Liver (tissue), 9 donors: ENCODE measurements around the gene PODNL1. TPM values are rescaled to one million over a fixed set of nuclear protein-coding genes. Genes with fewer than 3 reads are reported as not detected.

Experiments
- DNase-seq: peaks from one replicate; pipeline ENCODE4 v3.0.0-alpha.2; 2017; ENCODE audit warnings: low spot score
- H3K27ac ChIP-seq, 2 donors: one replicate each; pipeline ENCODE4 v1.7.0; 2013; ENCODE audit warnings: inconsistent platforms in 2 of 2, low read length in 2 of 2, control low read depth in 1 of 2, low read depth in 1 of 2, mild to moderate bottlenecking in 1 of 2
- H3K27me3 ChIP-seq, 4 donors: one replicate each; pipeline versions ENCODE4 v1.6.1 to v1.7.0; 2013; ENCODE audit warnings: low read length in 3 of 4, inconsistent platforms in 1 of 4, mild to moderate bottlenecking in 1 of 4, moderate library complexity in 1 of 4; ENCODE audit not compliant: control insufficient read depth in 4 of 4, insufficient read depth in 4 of 4
- H3K36me3 ChIP-seq, 4 donors: one replicate each; pipeline versions ENCODE4 v1.6.1 to v1.7.0; 2013; ENCODE audit warnings: low read length in 3 of 4, mild to moderate bottlenecking in 3 of 4, low read depth in 1 of 4, moderate library complexity in 1 of 4; ENCODE audit not compliant: control insufficient read depth in 4 of 4, insufficient read depth in 3 of 4
- H3K4me1 ChIP-seq, 4 donors: one replicate each; pipeline versions ENCODE4 v1.6.1 to v1.7.0; 2013; ENCODE audit warnings: low read length in 3 of 4, mild to moderate bottlenecking in 3 of 4, moderate library complexity in 1 of 4; ENCODE audit not compliant: control insufficient read depth in 4 of 4, insufficient read depth in 4 of 4
- H3K4me3 ChIP-seq, 3 donors: one replicate each; pipeline versions ENCODE4 v1.6.1 to v1.7.0; 2013; ENCODE audit warnings: low read length in 3 of 3, control low read depth in 1 of 3, low read depth in 1 of 3, mild to moderate bottlenecking in 1 of 3
- H3K9ac ChIP-seq, 2 donors: one replicate each; pipeline ENCODE4 v1.7.0; 2013; ENCODE audit warnings: low read length in 2 of 2, mild to moderate bottlenecking in 2 of 2, moderate library complexity in 2 of 2, control low read depth in 1 of 2, low read depth in 1 of 2
- H3K9me3 ChIP-seq, 4 donors: one replicate each; pipeline versions ENCODE4 v1.6.1 to v1.7.0; 2013; ENCODE audit warnings: low read length in 3 of 4; ENCODE audit not compliant: control insufficient read depth in 4 of 4
- EGR1 ChIP-seq, 2 donors: IDR thresholded peaks; 2 replicates each; pipeline ENCODE4 v1.6.1; 2016 to 2018; ENCODE audit warnings: antibody characterized with exemption in 2 of 2, low read depth in 2 of 2
- FOXA1 ChIP-seq: IDR thresholded peaks from 2 replicates; pipeline ENCODE4 v1.6.1; 2016; ENCODE audit warnings: antibody characterized with exemption
- FOXA2 ChIP-seq: IDR thresholded peaks from 2 replicates; pipeline ENCODE4 v1.6.1; 2016; ENCODE audit warnings: antibody characterized with exemption
- HNF4A ChIP-seq, 2 donors: conservative IDR thresholded peaks; 2 replicates each; pipeline ENCODE4 v1.6.1; 2016; ENCODE audit warnings: antibody characterized with exemption in 2 of 2, mild to moderate bottlenecking in 2 of 2
- HNF4G ChIP-seq: IDR thresholded peaks from 2 replicates; pipeline ENCODE4 v1.6.1; 2016; ENCODE audit warnings: antibody characterized with exemption
- JUND ChIP-seq, 2 donors: IDR thresholded peaks; 2 replicates each; pipeline ENCODE4 v1.6.1; 2016; ENCODE audit warnings: antibody characterized with exemption in 2 of 2
- NR2F2 ChIP-seq: IDR thresholded peaks from 2 replicates; pipeline ENCODE4 v1.6.1; 2016; ENCODE audit warnings: antibody characterized with exemption
- RXRA ChIP-seq, 2 donors: IDR thresholded peaks; 2 replicates each; pipeline ENCODE4 v1.6.1; 2017 to 2018; ENCODE audit warnings: antibody characterized with exemption in 2 of 2, mild to moderate bottlenecking in 1 of 2
- SP1 ChIP-seq: IDR thresholded peaks from 2 replicates; pipeline ENCODE4 v1.6.1; 2018; ENCODE audit warnings: antibody characterized with exemption, mild to moderate bottlenecking
- TAF1 ChIP-seq: conservative IDR thresholded peaks from 2 replicates; pipeline ENCODE4 v1.6.1; 2016; ENCODE audit warnings: antibody characterized with exemption, mild to moderate bottlenecking
- YY1 ChIP-seq: IDR thresholded peaks from 2 replicates; pipeline ENCODE4 v1.6.1; 2016; ENCODE audit warnings: antibody characterized with exemption, mild to moderate bottlenecking
- WGBS: extraction: QIAGEN DNeasy Blood & Tissue Kit; methylation state at CpG from one replicate; pipeline ENCODE4 v1.1.7; 2013; 5-methylcytosine and 5-hydroxymethylcytosine counted together
- polyA plus RNA-seq, 2 donors: library from polyadenylated mRNA; stranded (reverse) in 1 of 2; unstranded in 1 of 2; fragments of 200-250 nt in 1 of 2; fragments of >200 nt in 1 of 2; fragmentation: Nextera tagmentation in 1 of 2; extraction: Ambion mirVana in 1 of 2; gene quantifications; one replicate each; pipeline versions ENCODE4 v1.2.1 to v1.2.3, GENCODE V29; 2013 to 2015
- total RNA-seq, 2 donors: library from RNA; depleted of rRNA; stranded (reverse); fragments of >200 nt; gene quantifications; one replicate each; pipeline ENCODE4 v1.2.3, GENCODE V29; 2014
- TF ChIP-seq, protein P1 (sequence below): IDR thresholded peaks from 2 replicates; pipeline ENCODE4 v1.6.1; 2016; ENCODE audit warnings: antibody characterized with exemption
- TF ChIP-seq, protein P2 (sequence below): IDR thresholded peaks from 2 replicates; pipeline ENCODE4 v1.6.1; 2016; ENCODE audit warnings: antibody characterized with exemption
- TF ChIP-seq, protein P3 (sequence below): IDR thresholded peaks from 2 replicates; pipeline ENCODE4 v1.6.1; 2016; ENCODE audit warnings: antibody characterized with exemption, mild to moderate bottlenecking
- TF ChIP-seq, protein P4 (sequence below): fragments of 150-350 bp; IDR thresholded peaks from 2 replicates; pipeline ENCODE4 v1.5.1; 2017; ENCODE audit warnings: improper control_type of control experiment, low read depth, low read length; ENCODE audit not compliant: missing input control
- TF ChIP-seq, protein P5 (sequence below): IDR thresholded peaks from 2 replicates; pipeline ENCODE4 v1.6.1; 2016; ENCODE audit warnings: antibody characterized with exemption
- donor health status: healthy.
- donor health status: healthy.
- donor health status: healthy.
- donor health status: healthy.
- donor health status: healthy.

PODNL1 gene
- total and polyA plus RNA-seq, 4 donors = 0.30 TPM; not detected in 3

DNA sequence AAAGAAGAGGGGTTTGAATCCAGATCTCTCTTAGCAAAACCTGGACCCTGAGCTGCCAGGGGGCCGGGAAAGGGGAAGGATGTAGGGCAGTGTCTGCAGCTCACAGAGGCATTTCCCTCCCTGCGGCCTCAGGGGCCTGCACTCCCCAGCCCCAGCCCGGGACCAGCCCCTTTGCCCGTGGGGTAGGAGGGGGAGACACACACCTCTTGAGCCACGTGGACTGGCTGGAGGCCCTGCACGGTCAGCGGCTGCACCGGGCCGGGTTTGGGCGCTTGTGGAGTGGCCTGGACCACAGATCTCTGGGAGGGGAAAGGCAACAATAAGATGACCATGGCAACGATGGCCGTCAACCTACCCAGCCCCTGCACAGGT, 41.0 kb upstream of the PODNL1 start:
- no peak for DNase-seq
- Histone ChIP-seq H3K9me3 (no peaks in the 10 kb centered on the region), H3K36me3 (peaks cover 3 to 45% (median 16%) of the 10 kb centered on the region in 4 donors), H3K27me3 (no peaks in the 10 kb centered on the region), H3K4me1 (no peaks in the 10 kb centered on the region), H3K27ac (no peak overlapping the region), H3K9ac (no peak overlapping the region), H3K4me3 (peak overlapping the region in 1 of 3 donors; percentile 19)
- 63% methylated on average over 12 of the region's 12 CpGs for WGBS
- TF ChIP-seq HNF4A (conservative IDR thresholded peaks at IDR 0.05) (no peak), FOXA2 (no peak), YY1 (no peak), FOXA1 (no peak), RXRA (IDR thresholded peaks at IDR 0.05) (no peak), SP1 (no peak), NR2F2 (no peak), HNF4G (no peak)
- TF ChIP-seq, protein P1, sequence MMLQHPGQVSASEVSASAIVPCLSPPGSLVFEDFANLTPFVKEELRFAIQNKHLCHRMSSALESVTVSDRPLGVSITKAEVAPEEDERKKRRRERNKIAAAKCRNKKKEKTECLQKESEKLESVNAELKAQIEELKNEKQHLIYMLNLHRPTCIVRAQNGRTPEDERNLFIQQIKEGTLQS = no peak
- TF ChIP-seq, protein P2, sequence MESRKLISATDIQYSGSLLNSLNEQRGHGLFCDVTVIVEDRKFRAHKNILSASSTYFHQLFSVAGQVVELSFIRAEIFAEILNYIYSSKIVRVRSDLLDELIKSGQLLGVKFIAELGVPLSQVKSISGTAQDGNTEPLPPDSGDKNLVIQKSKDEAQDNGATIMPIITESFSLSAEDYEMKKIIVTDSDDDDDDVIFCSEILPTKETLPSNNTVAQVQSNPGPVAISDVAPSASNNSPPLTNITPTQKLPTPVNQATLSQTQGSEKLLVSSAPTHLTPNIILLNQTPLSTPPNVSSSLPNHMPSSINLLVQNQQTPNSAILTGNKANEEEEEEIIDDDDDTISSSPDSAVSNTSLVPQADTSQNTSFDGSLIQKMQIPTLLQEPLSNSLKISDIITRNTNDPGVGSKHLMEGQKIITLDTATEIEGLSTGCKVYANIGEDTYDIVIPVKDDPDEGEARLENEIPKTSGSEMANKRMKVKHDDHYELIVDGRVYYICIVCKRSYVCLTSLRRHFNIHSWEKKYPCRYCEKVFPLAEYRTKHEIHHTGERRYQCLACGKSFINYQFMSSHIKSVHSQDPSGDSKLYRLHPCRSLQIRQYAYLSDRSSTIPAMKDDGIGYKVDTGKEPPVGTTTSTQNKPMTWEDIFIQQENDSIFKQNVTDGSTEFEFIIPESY = no peak
- TF ChIP-seq, protein P3, sequence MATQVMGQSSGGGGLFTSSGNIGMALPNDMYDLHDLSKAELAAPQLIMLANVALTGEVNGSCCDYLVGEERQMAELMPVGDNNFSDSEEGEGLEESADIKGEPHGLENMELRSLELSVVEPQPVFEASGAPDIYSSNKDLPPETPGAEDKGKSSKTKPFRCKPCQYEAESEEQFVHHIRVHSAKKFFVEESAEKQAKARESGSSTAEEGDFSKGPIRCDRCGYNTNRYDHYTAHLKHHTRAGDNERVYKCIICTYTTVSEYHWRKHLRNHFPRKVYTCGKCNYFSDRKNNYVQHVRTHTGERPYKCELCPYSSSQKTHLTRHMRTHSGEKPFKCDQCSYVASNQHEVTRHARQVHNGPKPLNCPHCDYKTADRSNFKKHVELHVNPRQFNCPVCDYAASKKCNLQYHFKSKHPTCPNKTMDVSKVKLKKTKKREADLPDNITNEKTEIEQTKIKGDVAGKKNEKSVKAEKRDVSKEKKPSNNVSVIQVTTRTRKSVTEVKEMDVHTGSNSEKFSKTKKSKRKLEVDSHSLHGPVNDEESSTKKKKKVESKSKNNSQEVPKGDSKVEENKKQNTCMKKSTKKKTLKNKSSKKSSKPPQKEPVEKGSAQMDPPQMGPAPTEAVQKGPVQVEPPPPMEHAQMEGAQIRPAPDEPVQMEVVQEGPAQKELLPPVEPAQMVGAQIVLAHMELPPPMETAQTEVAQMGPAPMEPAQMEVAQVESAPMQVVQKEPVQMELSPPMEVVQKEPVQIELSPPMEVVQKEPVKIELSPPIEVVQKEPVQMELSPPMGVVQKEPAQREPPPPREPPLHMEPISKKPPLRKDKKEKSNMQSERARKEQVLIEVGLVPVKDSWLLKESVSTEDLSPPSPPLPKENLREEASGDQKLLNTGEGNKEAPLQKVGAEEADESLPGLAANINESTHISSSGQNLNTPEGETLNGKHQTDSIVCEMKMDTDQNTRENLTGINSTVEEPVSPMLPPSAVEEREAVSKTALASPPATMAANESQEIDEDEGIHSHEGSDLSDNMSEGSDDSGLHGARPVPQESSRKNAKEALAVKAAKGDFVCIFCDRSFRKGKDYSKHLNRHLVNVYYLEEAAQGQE = no peak
- TF ChIP-seq, protein P4, sequence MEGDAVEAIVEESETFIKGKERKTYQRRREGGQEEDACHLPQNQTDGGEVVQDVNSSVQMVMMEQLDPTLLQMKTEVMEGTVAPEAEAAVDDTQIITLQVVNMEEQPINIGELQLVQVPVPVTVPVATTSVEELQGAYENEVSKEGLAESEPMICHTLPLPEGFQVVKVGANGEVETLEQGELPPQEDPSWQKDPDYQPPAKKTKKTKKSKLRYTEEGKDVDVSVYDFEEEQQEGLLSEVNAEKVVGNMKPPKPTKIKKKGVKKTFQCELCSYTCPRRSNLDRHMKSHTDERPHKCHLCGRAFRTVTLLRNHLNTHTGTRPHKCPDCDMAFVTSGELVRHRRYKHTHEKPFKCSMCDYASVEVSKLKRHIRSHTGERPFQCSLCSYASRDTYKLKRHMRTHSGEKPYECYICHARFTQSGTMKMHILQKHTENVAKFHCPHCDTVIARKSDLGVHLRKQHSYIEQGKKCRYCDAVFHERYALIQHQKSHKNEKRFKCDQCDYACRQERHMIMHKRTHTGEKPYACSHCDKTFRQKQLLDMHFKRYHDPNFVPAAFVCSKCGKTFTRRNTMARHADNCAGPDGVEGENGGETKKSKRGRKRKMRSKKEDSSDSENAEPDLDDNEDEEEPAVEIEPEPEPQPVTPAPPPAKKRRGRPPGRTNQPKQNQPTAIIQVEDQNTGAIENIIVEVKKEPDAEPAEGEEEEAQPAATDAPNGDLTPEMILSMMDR = no peak
- TF ChIP-seq, protein P5, sequence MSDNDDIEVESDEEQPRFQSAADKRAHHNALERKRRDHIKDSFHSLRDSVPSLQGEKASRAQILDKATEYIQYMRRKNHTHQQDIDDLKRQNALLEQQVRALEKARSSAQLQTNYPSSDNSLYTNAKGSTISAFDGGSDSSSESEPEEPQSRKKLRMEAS = no peak

DNA sequence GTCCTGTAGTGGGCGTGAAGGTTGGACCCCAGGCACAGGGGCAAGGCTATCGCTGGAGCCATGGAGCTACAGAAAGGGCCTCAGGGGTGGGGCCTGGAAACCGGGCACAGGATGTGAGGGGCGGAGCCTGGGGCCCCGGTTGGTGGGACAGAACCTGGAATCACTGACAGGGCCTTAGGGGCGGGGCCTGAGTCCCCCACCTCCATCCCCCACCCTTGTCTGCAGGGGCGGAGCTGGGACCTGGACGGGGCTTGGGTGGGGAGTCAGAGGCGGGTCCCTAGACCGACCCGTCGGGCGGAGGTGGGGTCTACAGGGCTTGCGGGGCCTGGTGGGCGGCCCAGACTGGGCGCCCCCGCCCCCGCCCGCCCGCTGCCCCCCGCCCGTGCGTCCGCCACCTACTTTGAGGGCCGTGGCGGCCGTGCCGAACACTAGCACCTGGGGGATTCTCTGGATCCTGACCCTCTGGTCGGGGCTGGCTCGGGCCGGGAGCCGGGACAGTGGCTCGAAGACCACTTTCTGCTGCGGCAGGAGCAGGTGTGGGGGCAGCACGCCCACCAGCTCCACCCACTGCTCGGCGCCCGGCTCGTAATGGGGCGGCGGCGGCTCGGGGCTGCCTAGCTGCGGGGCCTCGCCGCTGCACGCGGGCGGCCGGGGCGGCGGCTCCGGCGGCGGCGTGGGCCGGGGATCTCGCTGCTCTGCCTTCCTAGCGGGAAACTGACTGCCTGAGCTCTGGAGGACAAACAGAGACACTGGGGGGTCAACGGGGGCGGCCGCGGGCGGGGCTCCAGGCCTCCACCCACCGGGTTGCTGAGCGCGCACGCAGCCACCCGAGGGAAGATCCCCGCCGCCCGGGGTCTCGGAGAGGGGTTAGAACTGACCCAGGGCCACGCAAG, 40.4 kb upstream of the PODNL1 start:
- Histone ChIP-seq H3K9ac (no peak overlapping the region), H3K27ac (no peak overlapping the region), H3K4me1 (no peaks in the 10 kb centered on the region), H3K4me3 (peak overlapping the region in 1 of 3 donors; percentile 19), H3K36me3 (peaks cover 3 to 49% (median 16%) of the 10 kb centered on the region in 4 donors), H3K27me3 (no peaks in the 10 kb centered on the region), H3K9me3 (no peaks in the 10 kb centered on the region)
- peak; percentile 72 for DNase-seq
- 58% methylated on average over 74 of the region's 74 CpGs for WGBS
- TF ChIP-seq FOXA1 (no peak), HNF4A (conservative IDR thresholded peaks at IDR 0.05) (no peak), RXRA (IDR thresholded peaks at IDR 0.05) (no peak), FOXA2 (no peak), EGR1 (IDR thresholded peaks at IDR 0.05; ENCODE audit: low read depth in 2 of 2) (no peak), JUND (IDR thresholded peaks at IDR 0.05) (no peak), TAF1 (no peak), HNF4G (no peak), YY1 (no peak), SP1 (no peak)
- TF ChIP-seq, protein P2 = no peak
- TF ChIP-seq, protein P1 = no peak
- TF ChIP-seq, protein P4 = no peak
- TF ChIP-seq, protein P5 = no peak
